GM19372 (cell line): ENCODE data around the gene FHOD3.

Experiments
- ATAC-seq: cut with Tn5 transposase; IDR thresholded peaks from one replicate; pipeline ENCODE4 v1.9.1; 2021; ENCODE audit warnings: mild to moderate bottlenecking, low read depth, moderate library complexity; ENCODE audit not compliant: unreplicated experiment

FHOD3 gene

DNA sequence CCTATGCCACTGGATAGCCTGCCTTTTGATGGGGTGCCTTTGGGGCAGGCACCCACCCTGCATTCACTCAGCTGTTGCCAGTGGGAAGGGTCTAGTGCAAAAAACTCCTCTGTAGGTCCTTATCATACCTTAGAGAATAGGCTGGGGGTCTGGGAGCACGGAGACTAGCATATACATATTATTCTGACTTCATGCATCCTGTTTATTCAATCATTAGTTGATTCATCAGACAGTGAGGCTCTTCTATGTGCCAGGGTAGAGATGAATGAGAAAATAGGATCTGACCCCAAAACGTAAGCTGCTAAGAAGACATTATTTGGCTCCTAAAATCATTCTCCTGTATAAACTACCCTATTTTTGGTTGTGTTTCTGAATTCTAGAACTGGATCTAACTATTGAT, 378.0 kb downstream of the FHOD3 start:
- ATAC-seq, result no peak

DNA sequence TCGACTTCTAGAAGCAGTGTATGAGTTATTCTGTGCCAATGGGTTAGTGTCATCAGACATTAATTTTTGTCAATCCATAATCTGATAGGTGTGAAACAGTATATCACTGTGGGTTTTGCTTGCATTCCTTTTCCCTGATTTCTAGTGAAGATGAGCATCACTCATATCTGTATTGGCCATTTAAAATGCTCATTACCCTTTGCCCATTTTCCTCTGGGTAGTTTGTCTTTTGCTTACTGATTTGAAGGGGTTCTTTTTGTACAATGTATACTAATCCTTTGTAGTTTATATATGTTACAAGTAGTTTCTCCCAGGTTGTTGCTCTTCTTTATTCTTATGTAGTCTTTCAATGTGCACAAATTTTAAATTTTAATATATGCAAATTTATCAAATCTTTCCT, 379.1 kb downstream of the FHOD3 start:
- no peak for ATAC-seq

DNA sequence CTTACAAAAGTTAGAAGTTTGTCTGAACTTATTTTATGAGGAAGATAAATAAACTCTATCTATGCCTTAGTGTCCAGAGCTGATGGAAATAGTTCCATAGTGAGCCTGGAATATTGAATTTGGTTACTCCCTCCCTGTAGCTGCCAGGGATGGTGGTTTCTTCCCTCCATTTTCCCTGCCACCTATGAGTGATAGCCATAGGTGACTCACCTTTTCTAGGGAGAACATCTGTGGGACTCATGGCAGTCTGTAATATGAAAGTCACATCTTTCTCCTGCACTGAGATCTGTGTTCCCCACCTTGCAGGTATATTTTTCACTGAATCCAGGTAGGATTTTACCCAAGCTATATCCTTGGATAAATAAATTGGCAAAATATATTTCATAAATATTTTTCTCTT, 382.5 kb downstream of the FHOD3 start:
- no peak for ATAC-seq

DNA sequence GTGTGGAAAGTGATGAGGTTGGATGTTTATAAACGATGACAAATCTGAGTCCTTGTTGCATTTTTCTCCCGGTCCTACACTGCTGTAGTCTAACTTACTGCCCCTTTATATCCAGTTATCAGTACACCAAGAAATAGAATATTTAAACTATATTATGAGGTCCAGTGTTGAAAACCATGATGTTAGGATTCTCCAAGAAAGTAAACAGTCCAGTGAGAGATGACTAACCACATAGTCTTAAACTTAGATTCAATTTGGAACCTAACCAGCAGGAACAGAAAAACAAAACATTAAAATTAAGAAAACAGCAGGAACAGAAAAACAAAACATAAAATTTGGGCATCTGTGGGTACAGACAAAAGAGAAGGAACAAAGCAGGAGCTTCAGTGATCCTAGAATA, 388.1 kb downstream of the FHOD3 start:
- no peak for ATAC-seq

DNA sequence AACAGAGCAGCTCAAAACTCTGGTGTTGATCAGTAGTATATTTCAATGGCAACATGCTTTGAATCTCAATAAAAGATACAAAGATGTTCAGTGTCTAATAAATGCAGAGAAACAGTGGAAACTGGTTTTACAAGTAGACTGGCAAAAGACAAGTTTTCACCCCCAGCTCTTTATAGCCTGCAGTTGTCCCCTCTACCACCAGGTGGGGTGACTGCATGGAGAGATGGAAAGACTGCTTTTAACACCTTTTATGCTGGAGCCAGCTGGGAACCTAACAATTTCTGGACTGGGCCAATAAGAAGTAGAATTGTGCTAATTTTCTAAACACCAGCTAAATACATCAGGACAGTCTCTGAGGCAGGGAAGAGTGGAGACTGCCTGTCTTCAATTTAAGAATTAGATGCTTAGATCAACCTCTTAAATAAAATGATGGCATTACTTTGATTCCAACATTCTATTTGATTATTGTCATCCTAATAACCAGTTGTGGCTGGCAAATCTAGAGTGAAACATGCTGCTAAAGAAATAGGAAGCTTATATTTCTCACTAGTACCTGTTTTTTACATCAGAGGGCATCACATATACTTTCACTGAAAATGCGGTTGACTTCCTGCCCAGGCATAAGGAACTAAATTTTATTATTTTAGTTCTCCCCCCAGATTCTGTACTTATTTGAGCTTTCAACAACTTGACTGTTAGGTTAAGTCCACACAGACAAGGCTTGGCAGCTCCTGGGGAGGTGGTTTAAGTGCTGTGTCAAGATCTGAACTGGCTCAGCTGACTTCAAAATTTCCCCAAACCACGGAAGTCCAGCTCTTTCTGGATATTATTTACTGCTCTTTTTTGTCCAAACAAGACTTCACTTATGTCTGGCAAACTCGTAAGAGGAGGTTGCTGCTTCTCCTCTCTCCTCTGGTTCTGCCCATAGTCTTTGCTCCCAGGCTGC, 390.8 kb downstream of the FHOD3 start:
- ATAC-seq, result peak; percentile 77

DNA sequence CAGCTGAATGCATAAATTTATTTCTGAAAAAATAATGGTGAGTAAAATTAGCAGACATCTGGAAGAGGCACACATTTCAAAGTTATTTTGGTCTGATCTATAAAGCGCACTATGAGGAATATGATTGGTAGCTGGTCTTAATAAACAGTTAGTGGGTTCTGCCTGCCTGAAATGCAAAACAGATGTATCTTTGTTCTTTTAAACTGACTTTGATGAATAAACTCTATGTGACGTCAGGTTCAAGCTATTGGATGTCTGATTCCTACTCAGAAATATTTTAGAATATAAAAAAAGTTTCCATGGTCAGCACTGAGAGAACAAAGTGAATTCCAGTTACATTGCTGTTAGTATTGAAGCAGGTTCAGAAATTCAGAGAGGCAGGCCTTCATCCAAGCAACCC, 394.9 kb downstream of the FHOD3 start:
- no peak for ATAC-seq

DNA sequence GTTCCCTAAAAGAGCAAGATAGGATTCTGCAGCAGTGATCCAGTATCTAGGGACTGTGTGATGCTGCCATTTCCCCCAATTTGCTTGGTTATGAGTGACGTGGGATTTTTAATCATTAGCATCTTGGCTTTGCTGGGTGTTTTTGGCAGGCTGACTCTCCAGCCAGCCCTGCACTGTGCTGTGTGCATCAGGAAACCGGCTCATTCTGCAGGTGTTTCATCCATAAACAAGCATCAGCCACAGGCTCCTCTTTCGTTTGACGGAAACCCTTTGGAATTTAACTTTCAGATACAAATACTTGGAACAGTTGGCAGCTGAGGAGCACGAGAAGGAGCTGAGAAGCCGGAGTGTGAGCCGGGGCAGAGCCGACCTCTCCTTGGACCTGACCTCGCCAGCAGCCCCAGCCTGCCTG, 395.4 kb downstream of the FHOD3 start:
- no peak for ATAC-seq

DNA sequence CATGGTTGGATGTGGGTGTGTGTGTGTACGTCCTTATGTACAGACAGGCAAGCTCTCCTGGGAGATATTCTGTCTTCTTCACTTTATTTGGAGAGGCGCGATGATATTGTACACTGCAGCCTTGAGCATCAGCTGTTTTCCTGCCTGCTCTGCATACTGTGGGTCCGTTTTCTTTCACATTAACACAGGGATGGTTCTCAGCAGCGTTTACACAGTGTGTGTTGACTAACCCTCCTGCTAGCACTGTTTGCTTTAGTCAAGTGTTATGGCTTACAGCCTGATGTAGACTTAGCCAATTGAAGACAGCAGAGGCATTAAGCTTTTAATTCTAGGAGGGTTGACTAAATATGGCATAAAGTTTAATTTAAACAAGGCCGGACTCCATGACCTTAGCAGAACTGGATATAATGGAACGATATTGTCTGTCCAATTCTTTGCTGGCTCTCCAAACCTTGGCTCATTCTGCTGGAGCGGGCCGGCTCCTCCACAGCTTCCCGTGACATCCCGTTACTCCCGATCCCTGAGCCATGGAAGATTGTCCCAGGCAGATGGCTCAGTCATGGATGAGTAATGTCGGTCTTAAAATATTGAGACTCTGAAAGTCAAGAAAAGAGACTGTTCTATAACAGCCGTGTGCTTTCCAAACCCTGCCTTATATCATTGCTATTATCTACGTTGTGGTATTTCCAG, 396.6 kb downstream of the FHOD3 start:
- no peak for ATAC-seq

DNA sequence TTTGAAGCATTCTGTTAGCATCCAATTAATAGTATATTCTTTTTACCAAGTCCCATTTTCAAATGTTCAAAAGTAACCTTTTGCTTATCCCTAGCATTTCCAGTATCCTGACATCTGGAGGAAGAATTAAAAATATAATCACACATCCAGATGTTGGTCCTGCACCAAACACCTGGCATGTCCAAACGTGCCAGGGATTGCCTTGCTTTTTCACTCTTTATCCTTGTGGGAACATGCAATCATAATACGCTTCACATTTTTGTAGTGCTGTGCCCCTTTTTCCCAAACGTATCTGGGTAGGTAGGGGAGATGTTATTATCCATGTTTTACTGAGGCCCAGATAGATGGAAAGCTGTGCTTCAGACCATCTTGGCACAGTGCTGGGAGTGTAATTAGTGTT, 398.3 kb downstream of the FHOD3 start:
- ATAC-seq, result no peak

DNA sequence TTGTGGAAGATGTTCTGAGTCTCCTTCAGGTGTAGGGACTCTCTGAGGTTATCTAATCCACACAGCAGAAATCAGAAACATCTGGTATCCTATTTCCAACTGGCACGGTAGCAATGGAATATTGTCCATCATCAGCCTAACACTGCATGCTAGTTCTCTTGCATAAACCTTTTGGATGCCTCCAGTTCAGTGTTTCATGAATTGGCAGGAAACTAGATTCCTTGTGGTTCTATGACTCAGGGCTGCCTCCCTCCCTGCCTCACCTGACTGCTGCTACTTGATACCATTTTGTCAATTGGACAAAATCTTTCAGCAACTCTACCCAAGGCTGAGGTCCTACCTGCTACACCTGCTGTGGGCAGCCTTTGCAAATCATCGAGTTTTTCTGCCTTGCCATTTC, 400.4 kb downstream of the FHOD3 start:
- ATAC-seq, result no peak

DNA sequence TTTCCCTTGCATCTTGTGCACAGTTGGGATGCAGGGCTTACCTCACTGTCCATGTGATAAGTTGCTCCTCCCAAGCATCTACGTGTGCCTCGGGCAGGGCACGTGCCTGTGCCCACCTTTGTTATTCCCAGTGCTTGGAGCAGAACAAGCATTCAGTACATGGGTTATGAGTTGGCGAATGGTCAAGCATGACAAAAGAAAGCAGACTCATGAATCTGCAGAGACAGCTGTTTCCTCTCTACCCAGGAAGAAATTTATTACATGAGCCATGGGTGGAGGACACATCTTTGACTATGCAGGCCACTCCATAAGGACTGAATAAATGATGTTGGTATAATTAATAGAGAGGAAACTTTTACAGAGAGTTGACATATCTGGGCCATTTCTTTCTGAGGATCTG, 403.4 kb downstream of the FHOD3 start:
- no peak for ATAC-seq

DNA sequence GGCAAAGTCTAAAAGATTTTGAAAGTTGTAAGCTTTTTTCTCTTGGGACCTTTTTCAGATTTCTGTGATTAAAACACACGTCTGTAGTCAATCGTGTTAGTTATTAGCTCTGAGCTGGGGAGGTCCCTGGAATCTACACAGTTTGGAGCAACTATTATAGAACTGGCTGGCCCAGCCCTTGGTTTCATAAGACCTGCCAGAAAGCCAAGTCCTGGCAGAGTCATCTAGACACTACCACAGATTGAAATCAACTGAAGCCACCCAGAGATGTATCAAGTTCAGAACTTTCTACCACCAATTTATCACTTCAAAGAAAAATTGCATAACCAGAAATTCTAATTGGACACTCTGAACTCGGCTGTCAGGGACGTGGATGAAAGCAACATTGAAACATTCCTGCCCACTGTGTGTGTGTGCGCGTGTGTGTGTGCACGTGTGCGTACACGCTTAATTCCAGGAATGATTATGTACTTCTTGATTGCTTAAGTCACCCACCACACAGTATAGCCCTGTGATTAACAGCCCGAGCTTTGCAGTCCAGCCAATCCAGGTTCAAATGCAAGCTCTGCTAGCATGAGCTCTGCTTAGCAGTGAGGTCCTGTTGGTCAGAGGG, 405.0 kb downstream of the FHOD3 start:
- no peak for ATAC-seq

DNA sequence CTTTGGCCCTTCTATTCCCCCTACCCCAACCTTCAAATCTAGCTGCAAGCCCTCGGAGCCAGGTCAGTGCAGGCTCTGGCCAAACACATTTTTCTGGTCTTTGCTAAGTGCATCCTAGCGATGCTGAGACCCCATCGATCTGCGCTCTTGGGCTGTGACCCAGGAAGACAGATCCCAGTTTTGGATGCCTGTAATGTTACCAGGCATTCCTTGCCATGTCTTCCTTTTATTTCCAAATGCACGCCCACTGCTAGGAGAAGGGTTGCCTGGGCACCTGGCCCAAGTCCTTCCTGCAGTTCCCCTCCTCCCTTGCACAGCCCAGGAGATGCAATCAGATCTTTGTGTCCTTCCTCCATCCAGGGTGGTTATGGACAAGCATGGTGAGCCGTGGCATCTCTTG, 406.6 kb downstream of the FHOD3 start:
- ATAC-seq, result no peak

DNA sequence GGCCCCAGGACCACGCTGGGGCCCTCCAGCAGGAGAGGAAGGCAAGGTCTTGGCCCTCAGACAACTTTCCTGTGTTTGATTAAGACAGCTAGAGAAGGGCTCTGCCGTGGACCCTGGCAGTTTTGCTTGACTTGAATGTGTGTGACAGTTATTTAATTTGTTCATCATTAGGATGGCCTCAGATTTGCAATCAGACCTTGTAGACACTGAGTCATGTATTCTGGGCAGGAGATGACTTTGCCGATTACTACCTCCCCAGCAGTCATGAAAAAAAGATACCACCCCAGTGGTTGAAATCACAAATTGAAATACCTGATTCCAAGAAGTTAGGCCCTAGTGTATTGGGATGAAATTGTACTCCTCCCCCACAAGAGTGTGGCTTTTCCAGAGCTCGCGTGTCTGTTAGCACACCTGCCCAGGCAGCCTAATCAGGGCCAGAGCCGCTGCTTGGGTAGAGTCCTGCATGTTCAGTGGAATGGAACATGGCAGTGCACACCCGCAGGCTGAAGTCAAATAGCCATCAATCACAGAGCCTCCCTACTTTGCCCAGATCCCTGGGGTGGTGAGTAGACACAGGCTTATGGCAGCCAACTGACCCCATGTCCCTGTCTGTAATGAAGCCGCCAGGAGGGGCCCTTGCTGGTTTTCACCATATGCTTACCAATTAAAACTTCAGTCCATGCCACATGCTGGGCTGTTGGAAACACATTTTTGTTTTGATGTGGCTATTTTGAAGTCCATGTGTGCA, 408.8 kb downstream of the FHOD3 start:
- no peak for ATAC-seq

DNA sequence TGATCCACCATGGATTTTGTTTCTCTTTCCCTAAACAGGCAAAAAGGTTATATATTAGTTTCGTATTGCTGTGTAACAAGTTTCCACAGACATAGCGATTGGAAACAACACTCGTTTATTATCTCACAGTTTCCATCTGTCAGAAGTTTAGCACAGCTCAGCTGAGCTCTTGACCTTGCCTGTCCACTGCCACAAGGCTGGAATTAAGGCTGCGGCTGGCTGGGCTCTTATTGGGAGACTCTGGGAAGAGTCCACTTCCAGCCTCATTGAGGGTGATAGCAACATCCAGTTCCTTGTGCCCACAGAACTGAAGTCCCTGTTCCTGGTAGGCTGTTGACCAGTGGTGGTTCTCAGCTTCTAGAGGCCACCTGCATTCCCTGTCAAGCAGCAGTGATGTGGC, 410.9 kb downstream of the FHOD3 start:
- ATAC-seq, result no peak

DNA sequence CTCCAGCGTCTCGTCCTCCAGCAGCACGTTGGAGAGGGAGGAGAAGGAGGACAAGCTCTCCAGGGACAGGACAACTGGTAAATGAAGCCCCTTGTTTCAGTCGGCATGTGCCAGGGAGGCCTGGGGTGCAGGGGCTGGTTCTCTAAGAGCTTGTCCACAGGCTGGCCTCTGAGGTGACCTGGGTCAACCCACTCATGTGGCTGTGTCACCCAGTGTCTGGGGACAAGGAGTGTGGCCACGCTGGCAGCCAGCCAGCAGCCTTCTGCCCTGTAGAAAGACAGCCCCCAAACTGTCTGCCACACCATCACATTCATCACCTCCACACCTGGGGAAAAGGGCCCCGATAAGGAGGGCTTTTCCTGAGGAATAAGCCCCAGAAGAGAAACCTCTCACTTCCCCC, 411.8 kb downstream of the FHOD3 start:
- ATAC-seq, result no peak

DNA sequence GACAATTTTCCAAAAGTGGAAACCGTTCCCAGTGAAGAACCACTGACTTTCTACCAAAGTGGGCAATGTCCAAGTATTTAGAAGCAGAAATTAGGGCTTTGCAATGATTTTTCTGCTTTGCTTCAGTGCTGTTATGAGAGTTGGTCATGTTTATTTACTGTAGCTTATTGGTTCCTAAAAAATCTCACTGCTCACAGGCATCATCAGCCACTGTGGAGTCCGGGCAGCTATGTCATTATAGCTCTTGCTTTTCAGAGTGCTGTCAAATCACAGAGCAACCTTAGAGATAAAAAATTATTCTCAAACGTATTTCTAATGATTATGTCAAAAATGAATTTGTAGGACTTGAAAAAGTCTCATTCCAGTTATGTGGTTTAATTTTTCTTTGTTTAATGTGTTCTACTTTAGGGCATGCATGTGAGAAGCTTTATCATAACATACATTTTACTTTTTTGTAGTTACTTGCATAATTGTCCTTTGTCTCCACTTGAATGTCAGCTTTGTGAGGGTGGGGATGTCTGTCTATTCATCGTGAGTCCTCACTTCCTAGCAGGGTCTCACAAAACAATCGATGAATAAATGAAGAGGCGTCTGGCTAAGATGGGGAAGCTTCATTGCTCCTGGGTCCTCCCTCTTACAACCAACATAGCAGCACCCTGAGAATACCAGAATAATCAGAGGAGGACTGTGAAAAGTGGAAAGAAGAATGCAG, 413.7 kb downstream of the FHOD3 start:
- no peak for ATAC-seq

DNA sequence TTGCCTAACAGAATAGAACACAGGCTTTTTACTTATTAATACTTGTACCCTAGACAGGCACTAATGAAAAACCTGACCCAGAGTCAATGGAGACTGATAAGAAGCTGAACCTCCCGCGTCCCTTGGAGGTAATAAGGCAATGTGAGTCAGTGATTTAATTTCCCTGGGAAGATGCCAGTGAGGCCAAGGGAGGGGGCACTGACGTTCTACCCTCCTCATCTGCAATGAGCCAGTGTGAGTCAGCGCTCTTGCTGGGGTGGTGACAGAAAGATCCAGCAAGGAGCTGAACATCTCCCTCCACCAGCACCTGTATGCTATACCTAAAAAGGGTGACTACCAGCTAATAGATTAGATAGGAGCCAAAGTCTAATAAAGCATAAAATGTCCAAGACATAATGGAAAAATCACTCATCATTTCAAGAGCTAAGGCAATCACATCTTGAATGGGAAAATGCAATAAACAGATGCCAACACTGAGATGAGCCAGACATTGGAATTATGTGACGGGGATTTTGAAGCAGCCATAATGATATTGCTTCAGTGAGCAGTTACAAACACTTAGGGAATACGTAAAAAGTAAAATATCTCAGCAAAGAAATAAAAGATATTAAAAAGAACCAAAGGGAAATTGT, 414.4 kb downstream of the FHOD3 start:
- no peak for ATAC-seq

DNA sequence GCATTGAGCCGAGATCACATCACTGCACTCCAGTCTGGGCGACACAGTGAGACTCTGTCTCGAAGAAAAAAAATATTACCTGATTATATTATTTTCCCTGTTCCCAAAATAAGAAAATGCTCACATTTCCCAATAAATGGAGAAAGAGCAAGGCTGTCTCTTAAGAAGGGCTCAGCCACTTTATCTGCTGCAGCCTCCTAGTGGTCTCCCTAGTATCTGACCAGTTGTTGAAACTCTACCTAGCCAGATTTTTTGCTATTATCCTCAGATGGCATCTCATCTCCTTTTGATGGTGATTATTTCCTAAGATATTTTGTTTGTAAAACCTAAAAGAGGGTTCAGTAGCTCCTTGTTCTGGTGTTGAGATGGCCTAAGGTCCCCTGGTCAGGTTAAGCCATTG, 417.0 kb downstream of the FHOD3 start:
- ATAC-seq, result no peak
